ENCODE results near the gene SCAI.

The SCAI gene

GRCh38 chr9:125066839-125067619 lies 76.3 kb downstream of the SCAI start (continued):
- TF ChIP-seq CREB5 (CRISPR knock-in tag; IDR thresholded peaks at IDR 0.05; ENCODE audit: low read depth): no peak

- no peak for ATAC-seq
- TF ChIP-seq ZNF8 (CRISPR knock-in tag; IDR thresholded peaks at IDR 0.05) (no peak), GLIS3 (CRISPR knock-in tag; IDR thresholded peaks at IDR 0.05) (no peak), TCF4 (CRISPR knock-in tag; IDR thresholded peaks at IDR 0.05; ENCODE audit: borderline replicate concordance) (no peak), SNAI2 (CRISPR knock-in tag; IDR thresholded peaks at IDR 0.05) (no peak), ARNTL (CRISPR knock-in tag; IDR thresholded peaks at IDR 0.05; ENCODE audit: borderline replicate concordance, low read depth) (no peak)
Measured at GRCh38 chr9:125061391-125061790, 81.9 kb downstream of the SCAI start.

GRCh38 chr9:125049212-125050049 lies 93.9 kb downstream of the SCAI start:
- no peak for ATAC-seq
- TF ChIP-seq ARNTL (CRISPR knock-in tag; IDR thresholded peaks at IDR 0.05; ENCODE audit: borderline replicate concordance, low read depth): no peak

GRCh38 chr9:125043631-125044030 lies 99.7 kb downstream of the SCAI start:
- TF ChIP-seq PPARA (CRISPR knock-in tag; IDR thresholded peaks at IDR 0.05; ENCODE audit: borderline replicate concordance) (no peak), ZFP3 (CRISPR knock-in tag; IDR thresholded peaks at IDR 0.05) (no peak), POU6F1 (CRISPR knock-in tag; IDR thresholded peaks at IDR 0.05; ENCODE audit: borderline replicate concordance, low read depth) (no peak), TOX (CRISPR knock-in tag; IDR thresholded peaks at IDR 0.05; ENCODE audit: borderline replicate concordance) (no peak), ZNF565 (CRISPR knock-in tag; conservative IDR thresholded peaks at IDR 0.05; ENCODE audit: low read depth) (no peak), PATZ1 (CRISPR knock-in tag; IDR thresholded peaks at IDR 0.05; ENCODE audit: borderline replicate concordance) (no peak), TSHZ2 (CRISPR knock-in tag; IDR thresholded peaks at IDR 0.05) (no peak), SNAI2 (CRISPR knock-in tag; IDR thresholded peaks at IDR 0.05) (no peak), OSR1 (CRISPR knock-in tag; IDR thresholded peaks at IDR 0.05) (no peak), CSDC2 (CRISPR knock-in tag; IDR thresholded peaks at IDR 0.05) (no peak), ZNF70 (CRISPR knock-in tag; IDR thresholded peaks at IDR 0.05) (no peak), CREB5 (CRISPR knock-in tag; IDR thresholded peaks at IDR 0.05; ENCODE audit: low read depth) (no peak), RARB (CRISPR knock-in tag; IDR thresholded peaks at IDR 0.05) (no peak), ZC3H10 (CRISPR knock-in tag; IDR thresholded peaks at IDR 0.05) (no peak)
- no peak for ATAC-seq

Measured in SK-N-SH treated with all-trans-retinoic acid at 6 μM for 48 hours (cell line).